ENCODE data around the gene ZP1.

ZP1 gene

DNA sequence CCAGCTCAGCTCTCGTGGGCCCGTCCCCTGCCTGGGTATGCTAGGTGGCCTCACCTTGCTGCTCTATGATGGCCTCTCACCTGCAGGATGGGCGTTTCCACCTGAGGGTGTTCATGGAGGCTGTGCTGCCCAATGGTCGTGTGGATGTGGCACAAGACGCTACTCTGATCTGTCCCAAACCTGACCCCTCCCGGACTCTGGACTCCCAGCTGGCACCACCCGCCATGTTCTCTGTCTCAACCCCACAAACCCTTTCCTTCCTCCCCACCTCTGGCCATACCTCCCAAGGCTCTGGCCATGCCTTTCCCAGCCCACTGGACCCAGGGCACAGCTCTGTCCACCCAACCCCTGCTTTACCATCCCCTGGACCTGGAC is 2.1 kb downstream of the ZP1 start:
- Mint-ChIP-seq H3K27me3 (ENCODE audit: low read depth) (no peaks in the 10 kb centered on the region), H3K4me1 (peaks cover 29% of the 10 kb centered on the region), H3K4me3 (no peak overlapping the region), H3K27ac (peak overlapping the region in 1 of 3 experiments; percentile 54), H3K36me3 (ENCODE audit: low read depth) (no peaks in the 10 kb centered on the region), H3K9me3 (no peaks in the 10 kb centered on the region)
- TF ChIP-seq, protein P1, sequence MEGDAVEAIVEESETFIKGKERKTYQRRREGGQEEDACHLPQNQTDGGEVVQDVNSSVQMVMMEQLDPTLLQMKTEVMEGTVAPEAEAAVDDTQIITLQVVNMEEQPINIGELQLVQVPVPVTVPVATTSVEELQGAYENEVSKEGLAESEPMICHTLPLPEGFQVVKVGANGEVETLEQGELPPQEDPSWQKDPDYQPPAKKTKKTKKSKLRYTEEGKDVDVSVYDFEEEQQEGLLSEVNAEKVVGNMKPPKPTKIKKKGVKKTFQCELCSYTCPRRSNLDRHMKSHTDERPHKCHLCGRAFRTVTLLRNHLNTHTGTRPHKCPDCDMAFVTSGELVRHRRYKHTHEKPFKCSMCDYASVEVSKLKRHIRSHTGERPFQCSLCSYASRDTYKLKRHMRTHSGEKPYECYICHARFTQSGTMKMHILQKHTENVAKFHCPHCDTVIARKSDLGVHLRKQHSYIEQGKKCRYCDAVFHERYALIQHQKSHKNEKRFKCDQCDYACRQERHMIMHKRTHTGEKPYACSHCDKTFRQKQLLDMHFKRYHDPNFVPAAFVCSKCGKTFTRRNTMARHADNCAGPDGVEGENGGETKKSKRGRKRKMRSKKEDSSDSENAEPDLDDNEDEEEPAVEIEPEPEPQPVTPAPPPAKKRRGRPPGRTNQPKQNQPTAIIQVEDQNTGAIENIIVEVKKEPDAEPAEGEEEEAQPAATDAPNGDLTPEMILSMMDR (IDR thresholded peaks at IDR 0.05; ENCODE audit: unreplicated experiment in 3 of 3): no peak

DNA sequence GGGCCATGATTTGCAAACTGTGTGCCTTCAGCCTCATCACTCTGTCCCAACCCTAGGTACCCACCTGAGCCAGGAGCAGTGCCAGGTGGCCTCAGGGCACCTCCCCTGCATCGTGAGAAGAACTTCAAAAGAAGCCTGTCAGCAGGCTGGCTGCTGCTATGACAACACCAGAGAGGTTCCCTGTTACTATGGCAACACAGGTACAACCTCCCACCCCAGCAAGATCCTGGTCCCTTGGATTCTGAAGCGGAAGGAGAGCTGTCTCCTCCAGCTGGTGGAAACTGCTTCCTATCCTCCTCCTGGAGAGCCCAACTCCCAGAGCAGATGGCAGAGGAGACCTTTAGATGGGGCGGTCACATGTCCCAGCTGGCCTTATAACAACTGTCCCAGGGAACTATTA is 2.9 kb downstream of the ZP1 start:
- Mint-ChIP-seq H3K4me1 (peaks cover 30% of the 10 kb centered on the region), H3K4me3 (no peak overlapping the region), H3K27me3 (ENCODE audit: low read depth) (no peaks in the 10 kb centered on the region), H3K36me3 (ENCODE audit: low read depth) (no peaks in the 10 kb centered on the region), H3K27ac (no peak overlapping the region), H3K9me3 (no peaks in the 10 kb centered on the region)
- TF ChIP-seq, protein P1 (IDR thresholded peaks at IDR 0.05; ENCODE audit: unreplicated experiment in 3 of 3): no peak

DNA sequence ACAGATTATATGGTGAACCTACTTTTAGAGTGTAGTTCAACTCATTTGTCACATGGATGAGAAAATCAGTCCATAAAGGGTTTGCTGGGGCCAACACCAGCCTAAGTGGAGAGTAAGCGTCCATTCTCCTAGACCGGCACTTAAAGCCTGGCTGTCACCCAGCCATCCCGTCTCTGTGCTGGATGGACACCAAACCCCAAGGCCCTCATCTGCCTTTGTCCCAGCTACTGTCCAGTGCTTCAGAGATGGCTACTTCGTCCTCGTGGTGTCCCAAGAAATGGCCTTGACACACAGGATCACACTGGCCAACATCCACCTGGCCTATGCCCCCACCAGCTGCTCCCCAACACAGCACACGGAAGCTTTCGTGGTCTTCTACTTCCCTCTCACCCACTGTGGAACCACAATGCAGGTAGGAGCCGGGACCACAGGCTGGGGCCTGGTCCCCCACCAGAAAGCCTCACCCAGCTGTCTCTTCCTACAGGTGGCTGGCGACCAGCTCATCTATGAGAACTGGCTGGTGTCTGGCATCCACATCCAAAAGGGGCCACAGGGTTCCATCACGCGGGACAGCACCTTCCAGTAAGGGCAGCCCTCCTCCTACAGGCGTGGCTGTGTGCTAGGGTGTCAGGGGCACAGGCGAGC is 3.5 kb downstream of the ZP1 start:
- Mint-ChIP-seq H3K4me3 (no peak overlapping the region), H3K27ac (peak overlapping the region in 1 of 3 experiments; percentile 16), H3K4me1 (peaks cover 30% of the 10 kb centered on the region), H3K9me3 (no peaks in the 10 kb centered on the region), H3K27me3 (ENCODE audit: low read depth) (no peaks in the 10 kb centered on the region), H3K36me3 (ENCODE audit: low read depth) (no peaks in the 10 kb centered on the region)
- TF ChIP-seq, protein P1 (IDR thresholded peaks at IDR 0.05; ENCODE audit: unreplicated experiment in 3 of 3): no peak

DNA sequence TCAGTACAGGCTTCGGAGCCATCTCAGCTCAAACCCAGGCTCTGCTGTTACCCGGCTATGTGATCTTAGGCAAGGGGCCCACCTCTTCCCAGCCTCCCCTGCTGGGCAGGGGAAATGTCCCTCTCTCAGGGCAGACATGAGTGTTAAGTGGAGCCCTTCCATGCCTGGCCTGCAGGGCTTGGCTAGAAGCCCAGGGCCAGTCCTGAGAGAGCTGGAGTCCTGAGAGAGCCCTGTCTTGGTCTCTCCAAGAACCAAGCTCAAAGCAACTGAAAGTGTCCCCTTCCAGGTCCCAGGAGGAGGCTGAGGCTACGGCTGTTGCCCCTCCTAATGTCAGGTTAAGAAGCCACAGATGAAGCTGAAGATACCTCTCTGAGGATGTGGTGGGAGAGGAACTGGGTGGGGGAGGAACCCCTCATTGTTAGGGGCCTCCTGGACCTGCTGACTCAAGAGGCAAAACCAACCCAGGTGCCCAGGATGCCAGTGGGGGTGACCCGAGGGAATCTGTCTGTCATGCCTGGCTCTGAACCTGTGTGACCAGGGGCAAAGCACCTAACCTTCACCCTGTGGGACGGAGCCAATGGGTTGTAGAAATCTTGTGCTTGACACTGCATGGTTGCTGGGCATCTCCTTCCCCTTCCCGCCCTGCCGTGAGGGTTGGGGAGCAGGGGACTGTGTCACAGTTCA is 4.2 kb downstream of the ZP1 start:
- Mint-ChIP-seq H3K9me3 (no peaks in the 10 kb centered on the region), H3K36me3 (ENCODE audit: low read depth) (no peaks in the 10 kb centered on the region), H3K4me1 (peaks cover 30% of the 10 kb centered on the region), H3K27ac (peak overlapping the region in 1 of 3 experiments; percentile 16), H3K4me3 (no peak overlapping the region), H3K27me3 (ENCODE audit: low read depth) (no peaks in the 10 kb centered on the region)
- TF ChIP-seq, protein P1 (IDR thresholded peaks at IDR 0.05; ENCODE audit: unreplicated experiment in 3 of 3): no peak

DNA sequence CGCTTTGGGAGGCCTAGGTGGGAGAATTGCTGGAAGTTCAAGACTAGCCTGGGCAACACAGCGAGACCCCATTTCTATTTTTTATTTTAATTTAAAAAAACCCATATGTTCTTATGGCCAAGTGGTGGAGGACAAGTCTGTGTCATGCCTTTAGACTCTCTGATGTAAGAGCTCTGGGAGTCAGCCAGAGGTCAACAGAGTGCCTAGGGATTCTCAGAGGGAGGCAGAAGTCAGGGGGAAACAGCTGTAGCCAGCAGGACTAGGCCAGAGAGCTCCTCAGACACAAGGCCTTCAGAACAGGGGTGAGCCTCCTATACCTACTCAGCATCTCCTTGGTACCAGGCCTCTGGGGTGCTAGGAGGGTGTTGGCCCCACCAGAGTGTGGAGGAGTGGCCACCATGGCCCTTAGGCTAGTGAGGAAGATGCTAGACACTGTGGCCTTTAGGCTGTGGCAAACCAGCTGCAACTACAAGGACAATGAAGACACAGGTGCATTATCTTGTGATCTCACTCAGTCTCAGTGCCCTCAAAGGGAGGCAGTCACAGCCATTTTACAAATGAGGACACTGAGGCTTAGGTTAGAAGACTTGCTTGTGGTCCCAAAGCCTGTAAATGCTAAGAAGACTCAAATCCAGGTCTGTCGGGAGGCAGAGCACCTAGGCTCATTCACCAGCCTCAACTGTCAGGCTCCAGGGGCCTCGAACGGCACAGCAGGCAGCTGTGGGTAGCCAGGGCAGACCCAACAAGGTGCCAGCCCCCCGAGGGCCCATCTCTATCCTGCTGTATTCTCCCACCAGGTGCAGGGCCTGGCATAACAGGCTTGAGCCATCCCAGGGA is 5.0 kb downstream of the ZP1 start:
- Mint-ChIP-seq H3K36me3 (ENCODE audit: low read depth) (no peaks in the 10 kb centered on the region), H3K4me3 (no peak overlapping the region), H3K4me1 (peaks cover 25% of the 10 kb centered on the region), H3K27ac (peak overlapping the region in 1 of 3 experiments; percentile 47), H3K27me3 (ENCODE audit: low read depth) (no peaks in the 10 kb centered on the region), H3K9me3 (no peaks in the 10 kb centered on the region)
- TF ChIP-seq, protein P1 (IDR thresholded peaks at IDR 0.05; ENCODE audit: unreplicated experiment in 3 of 3): no peak

All from nephron (organoid).